ENCODE measurements around the gene PRELP.

Gene PRELP

DNA sequence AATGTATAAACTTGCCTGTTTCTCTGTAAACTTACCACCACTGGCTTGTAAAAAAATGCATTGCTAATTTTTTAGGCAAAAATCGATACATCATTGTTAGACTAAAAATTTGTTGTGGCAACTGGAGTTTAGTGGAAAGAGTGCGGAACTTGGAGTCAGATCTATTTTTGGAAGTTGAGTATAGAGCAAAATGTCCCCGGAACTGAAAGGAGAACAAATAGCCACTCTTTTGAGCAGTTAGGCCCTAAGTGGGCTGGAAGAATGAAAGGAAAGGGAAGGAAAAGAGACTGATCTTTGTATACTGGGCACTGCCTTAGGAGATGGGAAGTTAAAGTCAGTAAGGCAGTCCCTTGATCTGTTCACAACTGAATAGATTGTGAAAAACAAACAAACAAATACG lies 48.5 kb downstream of the PRELP start:
- no peak for DNase-seq (ENCODE audit: low spot score)

DNA sequence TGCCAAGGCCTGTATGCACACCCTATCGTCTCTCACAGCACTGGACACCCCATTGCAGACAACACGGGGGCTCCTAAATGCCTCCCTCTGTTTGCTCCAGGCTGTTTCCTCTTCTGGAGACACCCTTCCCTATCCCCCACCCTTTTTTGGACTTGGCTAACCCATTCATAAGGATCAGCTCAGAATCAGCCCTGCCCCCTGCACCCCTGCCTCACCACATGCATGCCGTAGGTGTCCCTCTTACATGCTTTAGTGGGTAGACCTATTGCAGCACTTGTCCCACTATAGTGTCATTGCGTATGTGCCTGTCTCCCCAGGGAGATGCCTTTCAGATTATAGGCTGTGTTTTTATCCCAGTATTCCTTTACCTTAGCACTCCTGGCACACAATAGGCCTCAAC lies 49.2 kb downstream of the PRELP start:
- no peak for DNase-seq (ENCODE audit: low spot score)

DNA sequence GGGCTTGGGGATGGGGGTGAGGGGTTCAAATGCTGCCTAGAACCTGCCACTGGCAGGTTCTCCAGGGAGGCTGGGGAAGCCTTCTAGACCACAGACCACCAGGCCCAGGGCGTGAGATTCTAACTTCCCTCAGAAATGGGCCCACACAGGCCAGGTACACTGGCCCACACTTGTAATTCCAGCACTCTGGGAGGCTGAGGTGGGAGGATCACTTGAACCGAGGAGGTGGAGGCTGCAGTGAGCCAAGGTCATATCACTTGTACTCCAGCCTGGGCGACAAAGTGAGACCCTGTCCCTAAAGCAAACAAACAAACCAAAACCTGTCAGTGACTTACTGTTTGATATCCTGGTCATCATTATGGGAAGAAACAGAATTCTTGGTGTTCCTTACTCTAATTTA lies 50.1 kb downstream of the PRELP start:
- DNase-seq (ENCODE audit: low spot score) = no peak

DNA sequence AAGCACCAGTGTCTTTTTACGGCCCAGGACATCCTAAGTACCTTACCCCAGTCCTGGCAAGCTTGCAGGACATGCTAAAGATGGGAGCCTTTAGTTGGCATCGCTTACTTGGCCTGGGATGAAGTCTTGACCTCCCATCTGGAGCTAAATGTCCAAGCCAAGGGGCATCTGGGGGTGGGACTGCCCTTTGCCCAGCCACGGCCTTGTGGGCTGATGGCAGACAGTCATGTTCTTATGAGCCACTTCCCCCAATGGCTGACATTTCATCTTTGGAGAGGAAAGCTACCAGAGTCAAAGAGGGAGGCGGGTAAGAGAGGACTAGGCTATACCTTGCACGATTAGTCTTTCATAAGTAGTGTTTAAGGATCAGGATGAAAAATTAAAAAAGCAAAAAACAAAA lies 50.5 kb downstream of the PRELP start:
- no peak for DNase-seq (ENCODE audit: low spot score)

DNA sequence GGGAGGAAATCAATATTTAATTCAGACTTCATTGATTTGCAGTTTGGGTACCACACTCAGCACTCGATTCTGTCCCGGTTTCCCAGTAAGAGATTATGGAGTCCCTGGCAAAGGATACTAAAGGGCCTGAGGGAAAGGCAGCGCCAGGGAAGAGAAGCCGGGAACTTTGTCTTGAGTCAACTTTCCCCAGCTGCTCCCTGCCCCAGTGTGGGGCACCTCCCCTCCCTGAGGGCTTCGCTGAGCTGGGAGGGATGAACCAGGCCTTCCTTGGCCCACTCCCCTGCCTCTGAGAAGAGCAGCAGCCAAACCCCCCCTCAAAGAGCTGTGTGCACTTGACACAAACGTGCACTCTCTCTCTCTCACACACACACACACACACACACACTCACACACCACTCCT lies 51.0 kb downstream of the PRELP start:
- no peak for DNase-seq (ENCODE audit: low spot score)

DNA sequence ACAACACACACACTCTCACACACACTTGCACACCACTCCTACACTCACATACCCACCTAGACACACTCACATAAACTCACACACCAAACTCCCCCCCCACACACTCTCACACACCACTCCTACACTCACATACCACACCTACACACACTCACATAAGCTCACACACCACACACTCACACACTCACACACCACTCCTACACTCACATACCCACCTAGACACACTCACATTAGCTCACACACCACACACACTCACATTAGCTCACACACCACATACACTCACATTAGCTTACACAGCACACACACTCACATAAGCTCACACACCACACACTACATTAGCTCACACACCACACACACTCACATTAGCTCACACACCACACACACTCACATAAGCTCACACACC lies 51.4 kb downstream of the PRELP start:
- DNase-seq (ENCODE audit: low spot score) = no peak

DNA sequence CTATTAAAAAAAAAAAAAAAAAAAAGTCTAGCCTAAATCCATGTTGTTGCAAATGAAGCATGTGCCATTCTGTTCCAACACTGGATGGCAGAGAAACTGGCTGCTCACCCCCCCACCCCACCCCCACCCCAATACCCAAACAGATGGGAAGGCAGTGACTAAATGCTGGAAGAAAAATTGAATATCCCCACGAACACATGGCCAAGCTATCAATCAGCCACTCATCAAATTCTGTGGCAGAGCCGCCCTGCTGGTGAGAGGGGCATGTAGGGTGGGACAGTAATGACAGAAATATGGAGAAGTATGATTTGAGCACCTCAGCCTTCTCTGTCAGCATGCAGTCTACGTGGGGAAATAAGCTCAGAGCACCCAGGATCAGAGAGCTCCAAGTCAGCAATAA lies 52.5 kb downstream of the PRELP start:
- no peak for DNase-seq (ENCODE audit: low spot score)

DNA sequence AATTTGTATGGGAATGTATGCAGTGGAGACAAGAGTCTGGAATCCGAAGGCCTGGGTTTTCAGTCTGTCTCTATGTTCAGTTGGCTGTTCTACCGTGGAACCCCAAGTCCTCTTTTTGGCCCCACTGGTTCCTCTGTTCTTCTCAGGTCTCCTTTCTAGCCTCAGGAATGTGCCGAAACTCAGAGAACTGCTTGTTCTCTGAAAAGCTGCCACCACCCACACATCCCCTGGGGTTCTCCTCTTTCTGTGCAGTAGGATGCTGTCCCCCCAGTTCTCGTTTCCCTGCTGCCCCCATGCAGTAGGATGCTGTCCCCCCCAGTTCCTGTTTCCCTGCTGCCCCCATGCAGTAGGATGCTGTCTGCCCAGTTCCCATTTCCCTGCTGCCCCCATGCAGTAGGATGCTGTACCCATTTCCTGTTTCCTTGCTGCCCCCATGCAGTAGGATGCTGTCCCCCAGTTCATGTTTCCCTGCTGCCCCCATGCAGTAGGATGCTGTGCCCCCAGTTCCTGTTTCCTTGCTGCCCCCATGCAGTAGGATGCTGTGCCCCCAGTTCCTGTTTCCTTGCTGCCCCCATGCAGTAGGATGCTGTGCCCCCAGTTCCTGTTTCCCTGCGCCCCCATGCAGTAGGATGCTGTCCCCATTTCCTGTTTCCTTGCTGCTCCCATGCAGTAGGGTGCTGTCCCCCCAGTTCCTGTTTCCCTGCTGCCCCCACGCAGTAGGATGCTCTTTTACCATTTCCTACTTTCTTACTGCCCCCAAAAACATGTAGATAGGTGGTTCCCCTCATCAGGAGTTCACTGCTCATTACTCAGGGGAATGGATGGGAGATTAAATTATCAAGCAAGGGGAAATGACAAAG lies 53.6 kb downstream of the PRELP start:
- DNase-seq (ENCODE audit: low spot score) = no peak

DNA sequence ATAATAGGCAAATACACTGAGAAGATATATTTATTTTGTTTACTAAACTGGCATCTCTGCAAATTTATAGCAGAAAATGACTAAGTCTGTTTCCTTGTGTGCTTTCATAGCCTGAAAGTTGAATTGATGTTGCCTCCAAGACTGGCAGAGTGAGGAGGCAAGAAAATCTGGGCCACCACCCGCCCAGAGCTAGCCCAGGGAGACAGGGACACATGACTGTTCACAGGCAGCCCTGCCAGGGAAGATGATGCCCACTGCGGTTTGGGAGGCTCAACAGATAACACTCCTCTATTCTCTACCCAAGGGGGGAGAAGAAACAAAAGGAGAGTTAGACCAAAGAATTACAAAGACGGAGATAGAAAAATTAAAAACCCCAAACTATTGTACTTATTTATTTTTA lies 55.5 kb downstream of the PRELP start:
- no peak for DNase-seq (ENCODE audit: low spot score)

DNA sequence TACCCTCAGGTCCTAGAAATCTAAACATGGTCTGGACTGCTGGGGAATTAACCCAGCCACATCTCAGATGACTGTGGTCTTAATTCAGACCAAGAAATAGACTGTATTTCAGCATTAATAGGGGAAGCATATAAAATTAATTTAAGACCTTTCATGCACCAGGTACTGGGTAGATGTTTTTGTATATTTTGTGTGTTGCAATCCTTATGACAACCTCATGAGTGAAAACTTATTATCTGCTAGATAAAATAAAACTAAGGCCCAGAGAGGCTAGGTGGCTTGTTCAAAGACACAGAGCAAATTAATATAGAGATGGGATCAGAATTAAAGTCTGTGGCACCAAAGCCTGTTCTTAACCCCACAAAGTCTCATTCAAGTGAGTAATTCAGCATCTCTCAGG lies 58.4 kb downstream of the PRELP start:
- no peak for DNase-seq (ENCODE audit: low spot score)

DNA sequence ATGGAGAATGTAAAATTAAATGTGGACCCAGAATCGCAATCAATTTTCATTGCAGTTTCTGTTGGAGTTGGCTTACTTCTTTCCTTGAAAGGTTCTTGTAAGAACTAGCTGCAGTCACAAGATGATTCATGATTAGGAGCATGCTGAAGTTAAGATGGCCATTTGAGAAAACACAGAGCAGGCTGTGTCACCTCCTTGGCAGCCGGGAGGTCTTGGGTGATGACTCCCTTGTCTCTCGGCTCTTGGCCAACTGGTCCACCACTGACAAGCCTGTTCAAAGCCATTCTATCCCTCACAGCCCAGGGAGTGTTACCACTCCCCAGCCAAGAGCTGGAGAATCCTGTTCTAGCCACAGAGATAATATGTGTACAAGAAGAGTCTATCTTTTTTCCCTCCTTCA lies 58.9 kb downstream of the PRELP start:
- no peak for DNase-seq (ENCODE audit: low spot score)

DNA sequence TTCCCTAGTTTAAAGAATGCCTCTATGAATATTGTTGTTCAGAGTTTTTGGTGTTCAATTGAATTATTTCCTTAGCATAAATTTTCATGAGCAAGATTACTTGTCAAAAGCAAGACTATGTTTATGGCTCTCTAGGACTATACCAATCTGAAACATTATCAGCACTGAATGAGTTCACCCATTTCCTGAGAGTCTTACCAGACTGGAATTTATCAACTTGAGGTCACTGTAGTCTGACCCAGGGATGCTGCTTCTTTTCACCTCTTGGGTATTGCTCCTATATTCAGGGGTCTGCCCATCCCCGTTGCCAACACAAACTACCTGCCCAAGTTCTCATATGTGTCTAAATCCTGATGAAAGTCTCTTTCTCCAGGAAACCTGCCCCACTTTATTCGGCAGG lies 61.0 kb downstream of the PRELP start:
- DNase-seq (ENCODE audit: low spot score) = no peak

DNA sequence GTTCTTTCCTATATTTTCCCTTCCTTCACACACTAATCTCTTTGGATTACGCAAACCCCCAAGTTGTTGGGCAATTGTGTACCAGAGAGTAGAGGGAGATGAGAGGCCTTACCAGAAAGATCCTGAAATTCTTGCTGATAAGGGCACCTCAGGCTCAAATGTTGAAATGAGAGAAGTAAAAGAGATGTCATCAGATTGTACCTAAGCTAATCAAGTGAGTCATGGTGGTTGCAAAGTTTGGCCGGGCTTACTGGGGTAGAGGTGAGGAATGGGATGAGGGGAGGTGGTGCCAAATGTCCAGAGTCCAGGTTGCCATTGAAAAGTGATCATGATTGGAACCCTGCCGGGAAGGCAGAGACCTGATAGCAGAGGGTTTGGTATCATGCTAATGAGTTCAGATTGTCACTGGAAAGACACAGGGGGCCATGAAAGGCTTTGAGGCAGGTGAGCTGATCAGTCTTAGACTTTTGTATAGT lies 61.4 kb downstream of the PRELP start:
- no peak for DNase-seq (ENCODE audit: low spot score)

DNA sequence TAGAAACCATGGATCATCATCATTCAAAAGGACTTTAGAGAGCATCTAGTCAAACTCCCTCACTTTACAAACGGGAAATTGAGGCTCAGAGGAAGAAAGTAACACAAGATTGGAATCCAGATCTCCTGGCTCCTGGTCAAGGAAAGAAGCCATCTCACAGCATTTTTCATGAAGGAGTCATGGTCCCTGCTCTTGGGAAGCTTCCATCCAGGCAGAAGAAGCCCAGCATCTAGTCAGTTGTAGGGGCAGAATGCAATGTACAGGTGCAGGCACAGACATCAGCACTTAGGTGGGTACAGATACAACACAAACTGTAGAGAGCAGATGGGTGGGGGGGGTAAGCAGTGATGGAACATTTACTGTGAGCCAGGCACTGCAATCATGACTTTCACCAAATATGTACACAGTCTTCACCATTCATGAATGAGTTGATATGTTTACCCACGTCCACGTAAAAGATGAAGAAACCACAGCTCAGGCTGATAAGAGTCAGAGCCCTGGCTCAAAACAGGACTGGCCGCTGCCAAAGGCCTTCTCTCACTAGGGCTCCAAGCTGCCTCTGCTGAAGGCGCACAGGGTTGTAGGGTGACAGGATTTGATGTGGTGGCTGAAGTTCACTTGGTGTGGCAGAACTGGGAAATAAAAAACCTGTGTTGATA lies 62.3 kb downstream of the PRELP start:
- no peak for DNase-seq (ENCODE audit: low spot score)

DNA sequence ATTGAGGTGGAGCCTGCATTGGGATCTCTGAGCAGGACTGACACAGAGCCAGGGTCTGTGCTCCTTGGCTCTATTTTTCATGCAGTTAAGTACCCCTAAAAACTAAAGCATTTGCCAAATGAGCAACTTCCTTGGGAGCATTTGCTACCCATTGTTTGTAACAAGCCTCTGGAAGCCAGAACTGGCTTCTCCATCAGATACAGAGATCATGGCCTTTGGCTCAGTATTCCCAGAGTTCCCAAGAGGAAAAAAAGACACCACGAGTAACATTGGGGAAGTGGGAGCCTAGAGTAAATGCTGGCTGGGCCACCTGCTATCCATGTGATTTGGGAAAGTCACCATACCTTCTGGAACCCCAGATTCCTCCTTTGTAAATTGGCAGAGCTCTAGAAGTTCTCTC lies 63.1 kb downstream of the PRELP start:
- DNase-seq (ENCODE audit: low spot score) = no peak

DNA sequence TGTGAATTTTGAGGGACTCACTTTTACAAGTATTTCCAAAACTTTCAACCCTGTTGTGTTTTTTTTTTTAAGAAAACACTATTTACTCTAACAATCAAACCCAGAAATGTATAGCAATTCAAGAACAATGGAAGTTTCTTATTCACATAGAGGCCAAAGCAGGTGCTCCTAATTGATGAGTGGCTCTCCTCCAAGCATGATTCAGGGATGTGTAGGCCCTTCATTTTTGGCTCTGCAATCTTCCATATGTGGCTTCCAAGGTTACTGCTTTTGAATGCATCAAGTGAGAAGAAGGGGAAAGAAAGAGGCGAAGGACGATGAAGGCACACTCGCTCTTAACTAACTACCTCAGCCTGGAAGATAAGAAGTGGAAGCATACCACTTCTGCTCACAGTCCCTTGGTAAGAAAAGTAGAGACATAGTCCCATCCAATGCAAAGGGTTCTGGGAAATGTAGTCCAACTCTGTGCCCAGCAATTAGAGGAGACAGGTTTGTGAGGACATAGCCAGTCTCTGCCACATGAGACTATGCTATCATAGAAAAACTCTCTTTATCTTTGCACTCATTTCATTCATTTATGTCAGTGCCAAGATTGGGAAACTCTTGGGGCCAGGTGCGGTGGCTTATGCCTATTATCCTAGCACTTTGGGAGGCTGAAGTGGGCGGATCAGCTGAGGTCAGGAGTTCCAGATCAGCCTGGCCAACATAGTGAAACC lies 64.4 kb downstream of the PRELP start:
- no peak for DNase-seq (ENCODE audit: low spot score)

Measured in SW480 (cell line).